Neuronal stem cell (in vitro differentiated cells): Measurements from ENCODE around the gene CDH10.

Experiments used
- DNase-seq: peaks from one replicate; pipeline ENCODE4 v3.0.0-alpha.2; 2013; ENCODE audit warnings: low spot score
- H2AFZ ChIP-seq: one replicate; pipeline ENCODE4 v1.6.1; 2013; ENCODE audit warnings: mild to moderate bottlenecking, low read length, inconsistent platforms
- H2AK5ac ChIP-seq: 2 replicates; pipeline ENCODE4 v1.6.1; 2013; ENCODE audit warnings: low read depth, mild to moderate bottlenecking, inconsistent platforms, low read length, moderate library complexity, mixed read lengths
- H2BK120ac ChIP-seq: 2 replicates; pipeline ENCODE4 v1.6.1; 2013; ENCODE audit warnings: low read depth, mild to moderate bottlenecking, inconsistent platforms, low read length, moderate library complexity, mixed read lengths
- H2BK12ac ChIP-seq: one replicate; pipeline ENCODE4 v1.6.1; 2013; ENCODE audit warnings: low read length, inconsistent platforms
- H2BK15ac ChIP-seq: 2 replicates; pipeline ENCODE4 v1.6.1; 2013; ENCODE audit warnings: mild to moderate bottlenecking, low read length, inconsistent platforms, mixed read lengths
- H2BK5ac ChIP-seq: one replicate; pipeline ENCODE4 v1.6.1; 2013; ENCODE audit warnings: inconsistent platforms, mild to moderate bottlenecking, low read length, moderate library complexity
- H3K14ac ChIP-seq: one replicate; pipeline ENCODE4 v1.6.1; 2013; ENCODE audit warnings: low read length, inconsistent platforms
- H3K18ac ChIP-seq: 2 replicates; pipeline ENCODE4 v1.6.1; 2013; ENCODE audit warnings: low read length, inconsistent platforms
- H3K23ac ChIP-seq: 2 replicates; pipeline ENCODE4 v1.6.1; 2013; ENCODE audit warnings: low read depth, mild to moderate bottlenecking, mixed read lengths, low read length, inconsistent platforms; ENCODE audit not compliant: poor library complexity
- H3K27ac ChIP-seq: replicated peaks from 3 replicates; pipeline ENCODE4 v1.5.1; 2013; ENCODE audit warnings: low read length, inconsistent platforms
- H3K27me3 ChIP-seq, 3 experiments: 2 replicates each; pipeline ENCODE4 v1.6.1; 2013; ENCODE audit warnings: low read length in 3 of 3, mild to moderate bottlenecking in 2 of 3, inconsistent platforms in 1 of 3, low read depth in 1 of 3, mixed read lengths in 1 of 3, moderate library complexity in 1 of 3; ENCODE audit not compliant: control insufficient read depth in 3 of 3, insufficient read depth in 3 of 3
- H3K36me3 ChIP-seq, 2 donors: replicated peaks in 1 of 2; 2 replicates each; pipeline ENCODE4 v1.6.1; 2013; ENCODE audit warnings: low read length in 2 of 2; ENCODE audit not compliant: control insufficient read depth in 2 of 2, insufficient read depth in 2 of 2
- H3K4ac ChIP-seq: 2 replicates; pipeline ENCODE4 v1.6.1; 2013; ENCODE audit warnings: inconsistent platforms, mild to moderate bottlenecking, low read length, moderate library complexity
- H3K4me1 ChIP-seq, 2 donors: 1 replicate in 1 of 2; 2 replicates in 1 of 2; pipeline ENCODE4 v1.6.1; 2013; ENCODE audit warnings: low read length in 2 of 2, low read depth in 1 of 2; ENCODE audit not compliant: control insufficient read depth in 2 of 2, insufficient read depth in 1 of 2
- H3K4me2 ChIP-seq: one replicate; pipeline ENCODE4 v1.6.1; 2013; ENCODE audit warnings: mild to moderate bottlenecking, low read length, inconsistent platforms; ENCODE audit not compliant: insufficient read depth, poor library complexity, severe bottlenecking
- H3K4me3 ChIP-seq, 2 donors: 2 replicates each; pipeline ENCODE4 v1.5.1; 2013; ENCODE audit warnings: low read length in 2 of 2, mild to moderate bottlenecking in 2 of 2, inconsistent platforms in 1 of 2, moderate library complexity in 1 of 2
- H3K79me1 ChIP-seq: one replicate; pipeline ENCODE4 v1.6.1; 2013; ENCODE audit warnings: low read depth, mild to moderate bottlenecking, inconsistent platforms, low read length, moderate library complexity
- H3K9ac ChIP-seq: one replicate; pipeline ENCODE4 v1.6.1; 2013; ENCODE audit warnings: mild to moderate bottlenecking, low read depth, low read length, inconsistent platforms; ENCODE audit not compliant: poor library complexity
- H3K9me3 ChIP-seq, 2 donors: replicated peaks in 1 of 2; 2 replicates each; pipeline versions ENCODE3 to v1.6.1; 2013; ENCODE audit warnings: low read length in 2 of 2, mild to moderate bottlenecking in 2 of 2, inconsistent platforms in 1 of 2, low read depth in 1 of 2, mixed read lengths in 1 of 2, moderate library complexity in 1 of 2; ENCODE audit not compliant: control insufficient read depth in 2 of 2, insufficient read depth in 1 of 2
- H4K8ac ChIP-seq: one replicate; pipeline ENCODE4 v1.6.1; 2013; ENCODE audit warnings: low read depth, mild to moderate bottlenecking, inconsistent platforms, low read length, moderate library complexity
- H4K91ac ChIP-seq: one replicate; pipeline ENCODE4 v1.6.1; 2013; ENCODE audit warnings: low read length, low read depth, mild to moderate bottlenecking, inconsistent platforms; ENCODE audit not compliant: poor library complexity
- WGBS, 2 donors: extraction: QIAGEN DNeasy Blood & Tissue Kit; methylation state at CpG; one replicate each; pipeline ENCODE4 v1.1.7; 2013; ENCODE audit warnings: missing lambda C conversion rate in 2 of 2, mixed read lengths in 1 of 2; ENCODE audit not compliant: insufficient read length in 2 of 2, insufficient replicate concordance in 1 of 2; ENCODE audit errors: extremely low coverage in 2 of 2; 5-methylcytosine and 5-hydroxymethylcytosine counted together

The CDH10 gene

GRCh38 chr5:24487368-24488229 is 157.2 kb downstream of the CDH10 start:
- Histone ChIP-seq H3K79me1 (no peaks in the 10 kb centered on the region), H3K4me1 (peaks cover 0 to 2% of the 10 kb centered on the region in 2 donors), H3K23ac (no peak overlapping the region), H4K91ac (no peak overlapping the region), H3K9ac (no peak overlapping the region), H3K4me2 (no peak overlapping the region), H3K4me3 (no peak overlapping the region), H4K8ac (no peak overlapping the region), H2BK120ac (no peak overlapping the region), H2BK12ac (no peak overlapping the region), H2BK15ac (no peak overlapping the region), H3K27ac (no peak overlapping the region), H3K4ac (no peak overlapping the region), H2AFZ (no peak overlapping the region), H2BK5ac (no peak overlapping the region), H3K18ac (no peak overlapping the region), H3K27me3 (no peaks in the 10 kb centered on the region), H3K14ac (no peak overlapping the region), H2AK5ac (no peak overlapping the region), H3K9me3 (no peaks in the 10 kb centered on the region), H3K36me3 (no peaks in the 10 kb centered on the region)
- WGBS, 2 donors, result no CpG with 5 or more reads among the region's 19 CpGs
- DNase-seq, result no peak

GRCh38 chr5:24480952-24481351 is 163.8 kb downstream of the CDH10 start:
- Histone ChIP-seq H4K8ac (no peak overlapping the region), H3K79me1 (no peaks in the 10 kb centered on the region), H3K36me3 (no peaks in the 10 kb centered on the region), H3K14ac (no peak overlapping the region), H3K9me3 (peaks cover 0 to 1% of the 10 kb centered on the region in 2 donors), H3K18ac (no peak overlapping the region), H2BK12ac (no peak overlapping the region), H2AK5ac (no peak overlapping the region), H3K27me3 (no peaks in the 10 kb centered on the region), H2AFZ (no peak overlapping the region), H3K27ac (no peak overlapping the region), H4K91ac (no peak overlapping the region), H3K4ac (no peak overlapping the region), H3K4me3 (no peak overlapping the region), H2BK5ac (no peak overlapping the region), H3K4me1 (no peaks in the 10 kb centered on the region), H3K4me2 (no peak overlapping the region), H2BK15ac (no peak overlapping the region), H2BK120ac (no peak overlapping the region), H3K23ac (no peak overlapping the region), H3K9ac (no peak overlapping the region)
- DNase-seq, result no peak

- H3K9me3 ChIP-seq, result peaks cover 0 to 1% of the 10 kb centered on the region in 2 donors
- no peak overlapping the region for H4K8ac ChIP-seq
- H2AK5ac ChIP-seq, result no peak overlapping the region
- H2BK120ac ChIP-seq, result no peak overlapping the region
- no peak overlapping the region for H3K4me2 ChIP-seq
- no peak overlapping the region for H3K23ac ChIP-seq
- H3K36me3 ChIP-seq, result no peaks in the 10 kb centered on the region
- no CpG with 5 or more reads among the region's 5 CpGs for WGBS, 2 donors
- no peaks in the 10 kb centered on the region for H3K27me3 ChIP-seq
- no peak overlapping the region for H2BK12ac ChIP-seq
- no peak overlapping the region for H2BK15ac ChIP-seq
- H3K18ac ChIP-seq, result no peak overlapping the region
- H3K27ac ChIP-seq, result no peak overlapping the region
- DNase-seq, result no peak
- no peak overlapping the region for H4K91ac ChIP-seq
- H2AFZ ChIP-seq, result no peak overlapping the region
- H3K4me3 ChIP-seq, result no peak overlapping the region
- H3K79me1 ChIP-seq, result no peaks in the 10 kb centered on the region
- no peak overlapping the region for H2BK5ac ChIP-seq
- no peak overlapping the region for H3K9ac ChIP-seq
- no peak overlapping the region for H3K14ac ChIP-seq
- no peak overlapping the region for H3K4ac ChIP-seq
- no peaks in the 10 kb centered on the region for H3K4me1 ChIP-seq
Observed at GRCh38 chr5:24477958-24478357, 166.8 kb downstream of the CDH10 start.

- Histone ChIP-seq H3K4me2 (no peak overlapping the region), H3K9ac (no peak overlapping the region), H3K14ac (no peak overlapping the region), H3K23ac (no peak overlapping the region), H2BK15ac (no peak overlapping the region), H3K4me3 (no peak overlapping the region), H3K27ac (no peak overlapping the region), H3K4ac (no peak overlapping the region), H4K91ac (no peak overlapping the region), H4K8ac (no peak overlapping the region), H2AFZ (no peak overlapping the region), H3K27me3 (no peaks in the 10 kb centered on the region), H3K36me3 (no peaks in the 10 kb centered on the region), H2AK5ac (no peak overlapping the region), H3K4me1 (no peaks in the 10 kb centered on the region), H2BK12ac (no peak overlapping the region), H2BK5ac (no peak overlapping the region), H2BK120ac (no peak overlapping the region), H3K79me1 (no peaks in the 10 kb centered on the region), H3K9me3 (peaks cover 0 to 1% of the 10 kb centered on the region in 2 donors), H3K18ac (no peak overlapping the region)
- no peak for DNase-seq
- no CpG with 5 or more reads among the region's 1 CpG for WGBS, 2 donors
Observed at GRCh38 chr5:24475101-24475500, 169.7 kb downstream of the CDH10 start.
